ENCODE measurements around the gene CC2D2A. TPM values are rescaled to one million over a fixed set of nuclear protein-coding genes. Genes with fewer than 3 reads are reported as not detected.
"Not testable (repeated sequence)": the region's sequence is repeated elsewhere in the genome, so short reads cannot be mapped to it uniquely, and the experiment has no call there.

CC2D2A gene
- total RNA-seq, 1 donor from 2014 or later: 9.6 TPM

DNA sequence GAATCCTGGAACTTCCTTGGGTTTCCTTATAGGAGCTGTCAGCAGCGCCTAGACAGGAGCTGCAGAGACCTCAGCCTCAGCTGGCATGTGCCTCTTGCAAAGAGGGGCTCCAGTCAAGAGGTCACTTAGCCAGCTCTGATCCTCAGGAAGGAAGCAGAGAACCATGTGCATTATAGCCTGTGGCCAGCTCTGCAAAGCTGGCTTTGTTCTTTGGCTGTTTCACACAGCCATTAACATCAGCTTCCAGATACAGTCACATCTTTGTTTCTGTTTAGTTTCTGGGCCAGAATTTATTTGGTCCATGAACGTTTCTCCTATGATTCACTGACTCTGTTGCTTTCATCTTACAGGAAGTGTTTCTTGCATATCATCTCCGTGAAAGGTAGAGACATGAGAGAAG, 92.4 kb downstream of the CC2D2A start:
- no peak for ATAC-seq

- peak; percentile 69 for ATAC-seq
Measured at GRCh38 chr4:15562623-15563022, 92.9 kb downstream of the CC2D2A start.

DNA sequence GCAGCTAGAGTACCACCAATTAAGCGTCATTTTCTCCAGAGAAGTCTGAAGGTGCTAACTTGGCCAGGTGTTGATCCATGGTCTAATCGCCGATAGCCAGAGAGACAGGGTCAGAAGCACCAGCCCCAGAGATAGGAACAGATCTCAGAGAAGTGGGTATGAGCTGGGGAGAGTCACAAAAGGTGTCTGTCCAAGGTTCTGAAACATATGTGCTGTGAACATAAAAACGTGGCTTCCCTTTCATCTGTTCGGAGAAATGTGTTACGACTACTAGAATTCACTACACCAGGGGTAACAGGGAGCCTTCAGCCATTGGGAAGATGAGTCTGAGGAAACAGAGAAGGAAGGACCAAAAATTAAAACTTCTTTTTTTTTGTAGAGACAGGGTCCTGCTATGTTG, 94.2 kb downstream of the CC2D2A start:
- ATAC-seq: no peak

DNA sequence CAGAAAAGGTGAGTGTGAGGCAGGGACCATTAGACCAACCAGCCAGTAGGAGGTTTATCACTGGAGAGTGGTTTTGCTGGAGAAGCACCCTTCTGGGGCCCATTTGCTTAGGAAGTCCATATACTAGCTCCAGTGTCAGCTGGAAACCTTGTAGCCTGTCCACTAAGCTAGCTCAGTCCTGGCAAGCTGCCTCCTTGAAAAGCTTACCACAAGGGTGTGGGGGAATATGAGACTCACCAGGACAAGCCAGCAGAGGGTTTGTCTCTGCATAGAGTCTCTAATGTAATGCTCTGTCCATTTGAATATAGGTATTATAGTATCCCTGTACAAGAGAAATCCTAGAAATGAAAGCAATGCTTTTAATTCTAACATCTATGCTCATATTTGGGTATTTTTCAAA, 99.1 kb downstream of the CC2D2A start:
- ATAC-seq: no peak

DNA sequence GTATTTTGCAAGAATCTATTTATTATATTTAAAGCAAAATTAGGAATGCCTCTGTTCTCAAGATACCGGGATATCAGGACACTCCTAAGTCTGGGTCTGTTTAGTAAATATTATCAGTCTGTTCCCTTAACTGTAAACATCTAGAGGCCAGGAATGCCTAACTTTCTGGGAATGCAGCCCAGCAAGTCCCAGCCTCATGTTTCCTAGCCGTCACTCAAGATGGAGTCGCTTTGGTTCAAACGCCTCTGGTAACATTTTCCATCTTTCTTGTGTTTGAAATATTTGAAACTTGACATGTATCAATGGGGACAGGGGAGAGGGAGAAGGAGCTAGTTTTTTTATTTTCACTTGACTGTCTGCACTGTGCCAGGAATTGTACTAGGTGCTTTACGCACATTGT, 100.1 kb downstream of the CC2D2A start:
- ATAC-seq: no peak

DNA sequence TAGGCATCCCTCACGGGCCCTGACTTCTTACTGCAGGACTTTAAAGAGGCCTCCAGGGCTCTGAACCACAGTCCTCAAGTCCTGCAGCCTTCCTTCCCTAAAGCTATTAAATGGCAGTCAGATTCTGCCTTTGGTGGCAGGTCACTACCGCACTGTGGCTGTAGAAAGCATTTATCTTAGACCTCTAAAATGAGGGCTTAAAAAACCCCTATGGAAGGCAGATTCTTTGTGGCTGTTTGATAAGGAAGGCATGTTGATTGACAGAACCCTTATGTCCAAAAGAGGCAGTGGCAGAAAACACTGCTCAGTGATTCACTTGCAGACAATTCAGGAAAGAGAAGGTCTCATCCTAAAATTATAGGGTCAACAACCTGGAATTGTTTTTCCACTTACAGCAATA, 106.3 kb downstream of the CC2D2A start:
- ATAC-seq: no peak

GRCh38 chr4:15577508-15577907, 107.8 kb downstream of the CC2D2A start:
- no peak for ATAC-seq

- no peak for ATAC-seq
Measured at GRCh38 chr4:15584785-15585184, 115.1 kb downstream of the CC2D2A start.

DNA sequence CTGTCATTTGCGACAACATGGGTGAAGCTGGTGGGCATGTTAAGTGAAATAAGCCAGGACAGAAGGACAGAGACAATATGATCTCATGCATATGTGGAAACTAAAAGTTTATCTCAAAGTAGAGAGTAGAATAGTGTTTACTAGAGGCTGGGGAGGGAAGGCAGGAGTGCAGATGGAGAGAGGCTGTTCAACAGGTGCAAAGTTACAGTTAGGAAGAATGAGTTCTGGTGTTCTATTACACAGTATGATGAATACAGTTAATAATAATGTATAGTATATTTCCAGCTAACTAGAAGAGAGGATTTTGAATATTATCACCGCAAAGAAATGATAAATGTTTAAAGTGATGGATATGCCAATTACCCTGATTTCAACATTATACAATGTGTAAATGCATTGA, 115.6 kb downstream of the CC2D2A start:
- no peak for ATAC-seq

GRCh38 chr4:15586066-15586465, 116.4 kb downstream of the CC2D2A start:
- ATAC-seq: no peak

GRCh38 chr4:15587649-15588048, 118.0 kb downstream of the CC2D2A start:
- peak; percentile 31 for ATAC-seq

- ATAC-seq: no peak
Measured at GRCh38 chr4:15592799-15593198, 123.1 kb downstream of the CC2D2A start.

DNA sequence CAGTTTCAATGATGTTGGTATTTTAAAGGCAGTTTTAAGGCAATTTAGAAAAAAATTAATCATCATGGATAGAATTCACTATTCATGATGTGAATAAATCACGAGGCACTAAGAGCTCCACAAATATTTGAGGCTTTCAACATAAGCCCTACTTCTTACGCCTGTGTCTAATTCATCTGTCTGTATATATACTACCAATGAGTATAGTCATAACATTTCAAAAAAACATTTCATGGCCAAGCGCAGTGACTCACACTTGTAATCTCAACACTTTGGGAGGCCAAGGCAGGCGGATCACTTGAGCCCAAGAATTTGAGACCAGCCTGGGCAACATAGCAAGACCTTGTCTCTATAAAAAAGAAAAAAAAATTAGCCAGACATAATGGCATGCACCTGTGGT, 129.0 kb downstream of the CC2D2A start:
- no peak for ATAC-seq

GRCh38 chr4:15600176-15600575, 130.5 kb downstream of the CC2D2A start:
- ATAC-seq: no peak

GRCh38 chr4:15601862-15602261, 132.2 kb downstream of the CC2D2A start:
- peak; percentile 38 for ATAC-seq

DNA sequence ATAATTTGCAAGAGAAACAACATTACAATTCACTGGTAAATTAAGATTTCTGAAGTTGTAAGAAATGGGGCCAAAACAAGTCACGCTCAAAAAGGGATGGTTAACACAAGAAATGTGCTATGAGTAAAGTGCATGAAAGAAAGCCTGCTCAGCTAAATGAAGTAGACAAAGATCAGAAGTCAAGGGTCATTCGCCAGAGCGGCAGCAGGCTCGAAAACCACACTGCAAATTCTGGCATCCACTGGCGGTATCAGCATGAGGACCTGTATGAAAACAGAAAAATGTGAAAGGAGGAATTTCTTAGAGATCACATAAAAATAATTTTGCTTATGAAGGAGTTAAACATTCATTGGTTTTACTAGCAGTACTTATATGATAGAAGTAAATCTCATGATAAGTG, 135.9 kb downstream of the CC2D2A start:
- no peak for ATAC-seq

GRCh38 chr4:15610855-15611254, 141.2 kb downstream of the CC2D2A start:
- no peak for ATAC-seq

DNA sequence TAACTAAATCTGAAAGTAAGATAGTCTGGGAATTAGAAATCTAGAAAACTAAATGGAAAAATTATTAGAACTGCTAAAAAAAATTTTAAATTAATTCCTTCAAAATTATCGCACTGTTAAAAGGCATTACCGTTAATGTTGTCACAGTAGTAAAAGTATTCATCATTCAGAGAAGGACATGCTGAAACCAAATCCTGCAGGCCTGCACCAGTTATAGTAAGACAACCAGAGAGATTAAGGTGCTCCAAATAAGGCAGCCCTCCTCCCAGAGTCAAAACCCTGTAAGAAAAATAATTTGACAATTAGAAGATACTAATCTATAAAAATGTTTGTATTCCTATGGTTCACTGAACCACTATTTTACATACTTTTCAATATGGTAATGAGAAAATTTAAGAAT, 142.5 kb downstream of the CC2D2A start:
- peak; percentile 60 for ATAC-seq

- ATAC-seq: not testable (repeated sequence)
Measured at GRCh38 chr4:15614891-15615290, 145.2 kb downstream of the CC2D2A start.

GRCh38 chr4:15617407-15617806, 147.7 kb downstream of the CC2D2A start:
- not testable (repeated sequence) for ATAC-seq

DNA sequence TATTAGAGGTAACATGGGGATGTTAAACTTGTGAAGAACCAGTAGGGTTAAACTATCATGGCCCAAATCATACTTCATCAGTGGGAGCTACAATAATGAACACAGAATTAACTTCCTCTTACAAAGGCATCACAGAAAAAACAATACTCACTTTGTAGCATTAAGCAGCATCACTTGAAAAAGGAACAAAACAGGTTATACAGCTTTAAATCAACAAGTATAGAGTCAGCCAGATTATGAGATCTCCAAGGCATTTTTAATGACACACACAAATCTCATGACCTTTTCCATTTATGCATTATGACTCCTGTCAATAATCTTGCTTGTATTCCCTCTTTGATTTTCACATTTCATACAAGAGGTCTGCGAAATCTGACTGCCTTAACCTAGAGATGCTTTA, 167.1 kb downstream of the CC2D2A start:
- peak; percentile 96 for ATAC-seq

DNA sequence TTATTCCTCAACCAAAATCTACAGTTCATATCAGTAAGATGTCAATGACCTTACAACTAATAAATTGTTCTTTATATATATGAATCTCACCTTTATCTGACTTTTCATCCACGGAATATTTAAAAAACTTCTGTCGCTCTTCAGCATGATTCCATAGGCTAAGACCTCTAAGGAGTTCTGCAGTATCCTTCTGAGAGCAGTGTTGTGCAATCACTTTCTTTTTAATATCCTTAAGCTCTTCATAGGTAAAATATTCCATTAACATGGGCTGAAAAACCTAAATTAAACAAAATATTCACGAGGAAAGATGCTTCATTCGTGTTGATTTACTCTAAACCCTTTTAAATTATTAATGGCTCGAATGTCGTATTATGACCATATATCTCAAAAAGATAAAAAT, 168.7 kb downstream of the CC2D2A start:
- no peak for ATAC-seq

GRCh38 chr4:15648600-15648999, 178.9 kb downstream of the CC2D2A start:
- no peak for ATAC-seq

DNA sequence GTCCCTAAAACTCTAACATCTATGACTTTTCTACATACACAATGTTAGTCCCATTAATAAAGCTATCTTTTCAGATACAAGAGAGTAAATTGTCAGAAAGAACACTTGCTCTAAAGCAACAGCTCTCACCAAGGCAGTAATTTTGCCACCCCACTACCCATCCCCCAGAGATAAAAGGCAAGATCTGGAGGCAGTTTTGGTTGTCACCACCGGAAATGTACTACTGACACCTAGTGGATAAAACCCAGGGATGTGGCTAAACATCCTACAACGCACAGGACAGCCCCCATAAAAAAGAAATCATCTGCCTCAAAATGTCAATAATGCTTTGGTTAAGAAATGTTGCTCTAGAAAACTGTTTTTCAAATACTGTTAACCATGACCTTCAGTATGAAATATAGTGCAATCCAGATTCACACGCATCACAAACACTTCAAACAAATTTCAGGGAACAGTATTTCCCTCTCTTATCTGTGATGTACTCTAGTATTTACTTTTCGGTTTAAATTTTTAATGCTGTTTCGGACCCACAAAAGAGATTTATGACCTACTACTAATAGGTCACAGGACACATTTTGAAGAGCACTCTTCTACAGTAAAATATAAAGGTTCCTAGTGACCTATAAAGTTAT, 180.3 kb downstream of the CC2D2A start:
- ATAC-seq: no peak
